ENCODE measurements around the gene GLT1D1.

Gene GLT1D1

DNA sequence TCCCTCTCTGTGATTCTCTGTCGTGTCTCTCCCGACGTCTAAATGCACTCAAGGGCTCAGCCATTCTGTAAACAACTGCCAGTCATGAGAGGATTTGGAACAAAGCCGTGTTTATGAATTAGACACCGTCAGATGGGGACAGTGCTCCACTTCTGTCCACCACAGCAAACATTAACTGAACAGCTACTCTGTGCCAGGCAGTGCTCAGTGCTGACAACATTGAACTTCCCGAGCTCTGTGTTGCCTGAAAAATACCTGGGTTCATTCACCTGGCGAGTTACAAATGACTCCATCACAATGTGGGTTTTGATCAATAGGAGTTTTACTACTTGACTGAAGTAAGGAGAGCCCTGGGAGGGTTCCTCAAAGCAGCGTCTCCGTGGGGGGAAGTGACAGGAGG is 139.3 kb downstream of the GLT1D1 start:
- in situ Hi-C loops (cut with MboI; ENCODE audit: low sequenced_read_pairs), result no loop called here

DNA sequence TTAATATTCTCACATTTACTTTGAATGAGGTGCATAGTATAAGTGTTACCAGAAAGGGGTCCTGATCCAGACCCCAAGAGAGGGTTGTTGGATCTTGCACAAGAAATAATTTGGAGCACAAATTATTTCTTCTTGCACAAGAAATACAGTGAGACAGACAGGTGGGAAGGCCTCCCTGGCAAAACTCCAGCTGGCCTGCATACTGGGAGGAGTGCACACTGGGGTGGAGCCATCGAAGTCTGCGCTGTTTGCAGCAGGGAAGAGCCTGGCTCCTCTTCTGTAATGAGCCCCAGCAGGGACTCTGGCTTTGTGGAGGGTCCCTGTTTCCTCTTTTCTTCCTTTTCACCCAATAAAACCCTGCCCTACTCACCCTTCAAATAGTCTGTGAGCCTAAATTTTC is 141.6 kb downstream of the GLT1D1 start:
- in situ Hi-C loops (cut with MboI; ENCODE audit: low sequenced_read_pairs), result no loop called here

- in situ Hi-C loops (cut with MboI; ENCODE audit: low sequenced_read_pairs), result no loop called here
Measured at GRCh38 chr12:128995619-128996018, 142.3 kb downstream of the GLT1D1 start.

GRCh38 chr12:129001826-129002225 is 148.5 kb downstream of the GLT1D1 start:
- in situ Hi-C loops (cut with MboI; ENCODE audit: low sequenced_read_pairs), result no loop called here

DNA sequence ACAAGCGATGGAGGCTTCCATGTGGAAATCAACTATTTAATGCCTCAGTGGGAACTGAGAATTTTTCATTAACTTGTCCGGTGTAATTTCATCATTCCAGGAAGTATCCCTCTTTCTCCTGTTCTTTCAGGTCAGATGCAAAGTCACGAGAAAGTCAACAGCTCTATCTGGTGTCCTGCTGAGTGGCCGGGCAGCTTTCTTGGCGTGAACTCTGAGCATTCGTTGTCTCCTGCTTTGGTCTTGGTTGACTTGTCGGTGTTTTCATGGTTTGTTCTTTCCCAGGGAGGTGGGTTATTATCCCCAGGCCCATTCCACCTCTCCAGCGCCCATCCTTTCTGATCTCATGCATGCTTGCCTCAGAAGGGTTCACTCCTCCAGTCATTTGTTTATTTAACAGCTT is 149.1 kb downstream of the GLT1D1 start:
- in situ Hi-C loops (cut with MboI; ENCODE audit: low sequenced_read_pairs), result no loop called here

DNA sequence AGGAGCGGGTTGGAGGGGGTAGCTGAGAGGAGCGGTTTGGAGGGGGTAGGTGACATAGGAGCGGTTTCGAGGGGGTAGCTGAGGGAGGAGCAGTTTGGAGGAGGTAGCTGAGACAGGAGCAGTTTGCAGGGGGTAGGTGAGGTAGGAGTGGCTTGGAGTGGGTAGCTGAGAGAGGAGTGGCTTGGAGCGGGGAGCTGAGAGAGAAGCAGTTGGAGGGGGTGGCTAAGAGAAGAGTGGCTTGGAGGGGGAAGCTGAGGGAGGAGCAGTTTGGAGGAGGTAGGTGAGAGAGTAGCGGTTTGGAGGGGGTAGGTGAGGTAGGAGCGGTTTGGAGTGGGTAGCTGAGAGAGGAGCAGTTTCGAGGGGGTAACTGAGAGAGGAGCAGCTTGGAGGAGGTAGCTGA is 152.1 kb downstream of the GLT1D1 start:
- in situ Hi-C loops (cut with MboI; ENCODE audit: low sequenced_read_pairs), result no loop called here

DNA sequence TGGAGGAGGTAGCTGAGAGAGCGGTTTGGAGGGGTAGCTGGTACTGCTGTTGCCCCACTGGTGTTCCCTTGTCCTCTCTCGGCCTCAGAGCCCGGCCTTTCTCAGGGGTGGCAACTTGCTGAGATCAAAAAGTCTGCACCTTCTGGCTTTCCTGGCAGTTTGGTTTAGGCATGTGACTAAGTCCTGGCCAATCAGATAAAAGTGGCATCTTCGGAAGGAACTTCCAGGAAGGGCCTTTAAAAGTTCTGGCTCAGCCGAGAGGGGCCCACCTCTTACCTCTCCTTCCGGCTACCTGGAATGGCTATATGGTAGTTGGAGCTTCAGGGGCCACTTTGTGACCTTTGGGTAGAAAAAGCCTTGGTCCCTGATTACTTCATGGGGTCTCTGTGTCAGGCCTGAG is 152.6 kb downstream of the GLT1D1 start:
- in situ Hi-C loops (cut with MboI; ENCODE audit: low sequenced_read_pairs), result no loop called here

DNA sequence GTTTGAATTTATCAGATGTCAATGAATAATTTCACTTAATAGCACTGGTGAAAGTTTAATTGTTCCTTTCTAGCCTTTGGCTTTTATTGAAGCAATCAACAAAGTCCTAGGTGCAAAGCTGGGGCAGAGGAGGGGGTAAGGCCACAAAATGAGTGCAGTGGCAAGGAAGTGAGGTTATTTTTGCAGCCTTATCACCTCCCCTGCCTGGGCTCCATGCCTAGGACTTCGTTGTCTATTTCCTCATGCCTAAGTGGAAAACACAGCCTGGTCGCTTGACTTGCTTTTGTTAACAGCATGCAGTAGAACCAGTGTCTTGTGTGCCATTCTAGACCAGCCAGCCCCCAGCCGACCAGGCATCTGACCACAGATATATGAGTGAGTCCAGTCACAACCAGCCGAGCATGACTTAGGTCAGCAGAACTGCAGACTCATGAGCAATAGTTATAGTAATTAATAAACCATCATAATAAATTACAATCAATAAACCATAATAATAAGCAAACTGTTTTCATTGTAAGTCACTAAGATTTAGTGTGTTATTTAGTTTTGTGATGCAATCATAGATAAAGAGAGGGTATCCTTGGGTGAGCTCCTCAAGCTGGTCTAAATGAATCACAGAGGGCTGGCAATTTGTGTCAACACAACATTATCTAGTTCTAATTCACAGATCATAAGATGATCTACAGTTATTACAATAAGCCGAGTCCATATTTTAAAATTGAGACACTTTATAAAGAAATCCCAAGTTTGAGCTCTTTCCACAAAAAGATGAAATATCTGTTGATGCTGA is 156.8 kb downstream of the GLT1D1 start:
- in situ Hi-C loops (cut with MboI; ENCODE audit: low sequenced_read_pairs), result no loop called here

- in situ Hi-C loops (cut with MboI; ENCODE audit: low sequenced_read_pairs), result no loop called here
Measured at GRCh38 chr12:129016159-129016558, 162.9 kb downstream of the GLT1D1 start.

DNA sequence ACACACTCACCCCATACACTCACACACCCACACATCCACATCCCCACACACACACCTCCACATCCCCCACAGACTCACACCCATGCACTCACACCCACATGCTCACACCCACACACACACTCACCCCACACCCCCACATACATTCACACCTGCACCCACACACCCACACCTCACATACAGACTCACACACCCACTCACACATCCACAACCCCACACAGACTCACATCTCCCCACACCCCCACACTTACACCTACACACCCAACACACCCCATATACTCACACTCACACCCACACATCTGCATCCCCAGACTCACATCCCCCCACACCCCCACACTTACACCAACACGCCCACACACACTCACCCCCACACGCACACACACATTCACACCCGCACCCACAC is 171.8 kb downstream of the GLT1D1 start:
- in situ Hi-C loops (cut with MboI; ENCODE audit: low sequenced_read_pairs), result no loop called here

GRCh38 chr12:129028844-129029243 is 175.6 kb downstream of the GLT1D1 start:
- in situ Hi-C loops (cut with MboI; ENCODE audit: low sequenced_read_pairs), result no loop called here
